WERI-Rb-1 (cell line): Measurements from ENCODE around the gene TMEM225B.
"Not testable (repeated sequence)": the region's sequence is repeated elsewhere in the genome, so short reads cannot be mapped to it uniquely, and the experiment has no call there.

Experiments
- DNase-seq: peaks from one replicate; pipeline ENCODE4 v3.0.0-alpha.2; 2020
- H3K27ac ChIP-seq: fragments of 250-450 bp; sonication (Bioruptor Pico); 2 replicates; pipeline ENCODE4 v1.5.1; 2020; ENCODE audit warnings: mild to moderate bottlenecking, moderate library complexity
- H3K27me3 ChIP-seq: fragments of 250-450 bp; sonication (Bioruptor Pico); 2 replicates; pipeline ENCODE4 v1.5.1; 2021; ENCODE audit warnings: mild to moderate bottlenecking, low read depth, moderate library complexity; ENCODE audit not compliant: insufficient read depth, severe bottlenecking
- H3K36me3 ChIP-seq: fragments of 250-450 bp; sonication (Bioruptor Pico); 2 replicates; pipeline ENCODE4 v1.5.1; 2020; ENCODE audit warnings: mild to moderate bottlenecking, moderate library complexity
- H3K4me3 ChIP-seq: 2 replicates; pipeline ENCODE4 v1.5.1; 2011; ENCODE audit warnings: low read depth, mild to moderate bottlenecking, control low read depth, low read length
- H3K9me3 ChIP-seq: fragments of 250-450 bp; sonication (Bioruptor Pico); 2 replicates; pipeline ENCODE4 v1.5.1; 2021; ENCODE audit warnings: mild to moderate bottlenecking, moderate library complexity; ENCODE audit not compliant: severe bottlenecking
- TF ChIP-seq, protein P1 (sequence below): IDR thresholded peaks from 2 replicates; pipeline ENCODE4 v1.5.1; 2011; ENCODE audit warnings: low read depth, mild to moderate bottlenecking, control low read depth, inconsistent platforms, low read length

TMEM225B gene

DNA sequence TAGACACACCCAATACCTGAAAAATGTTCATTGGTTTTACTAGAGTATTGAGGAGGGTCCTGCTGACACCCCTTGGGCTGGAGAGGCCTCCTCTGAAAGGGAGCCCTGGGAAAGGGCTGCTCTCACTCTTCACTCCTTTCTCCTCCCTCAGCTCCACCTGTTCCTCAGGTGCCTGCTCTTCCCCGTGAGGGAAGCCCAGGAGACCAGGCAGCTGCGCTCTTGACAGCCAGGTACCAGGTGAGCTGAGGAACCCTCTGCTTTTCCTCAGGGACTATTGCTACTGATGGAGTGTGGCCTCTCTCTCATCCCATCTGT lies 36.4 kb upstream of the TMEM225B start:
- no peaks in the 10 kb centered on the region for H3K9me3 ChIP-seq
- H3K27me3 ChIP-seq = no peaks in the 10 kb centered on the region
- no peak overlapping the region for H3K27ac ChIP-seq
- no peak for DNase-seq
- TF ChIP-seq, protein P1, sequence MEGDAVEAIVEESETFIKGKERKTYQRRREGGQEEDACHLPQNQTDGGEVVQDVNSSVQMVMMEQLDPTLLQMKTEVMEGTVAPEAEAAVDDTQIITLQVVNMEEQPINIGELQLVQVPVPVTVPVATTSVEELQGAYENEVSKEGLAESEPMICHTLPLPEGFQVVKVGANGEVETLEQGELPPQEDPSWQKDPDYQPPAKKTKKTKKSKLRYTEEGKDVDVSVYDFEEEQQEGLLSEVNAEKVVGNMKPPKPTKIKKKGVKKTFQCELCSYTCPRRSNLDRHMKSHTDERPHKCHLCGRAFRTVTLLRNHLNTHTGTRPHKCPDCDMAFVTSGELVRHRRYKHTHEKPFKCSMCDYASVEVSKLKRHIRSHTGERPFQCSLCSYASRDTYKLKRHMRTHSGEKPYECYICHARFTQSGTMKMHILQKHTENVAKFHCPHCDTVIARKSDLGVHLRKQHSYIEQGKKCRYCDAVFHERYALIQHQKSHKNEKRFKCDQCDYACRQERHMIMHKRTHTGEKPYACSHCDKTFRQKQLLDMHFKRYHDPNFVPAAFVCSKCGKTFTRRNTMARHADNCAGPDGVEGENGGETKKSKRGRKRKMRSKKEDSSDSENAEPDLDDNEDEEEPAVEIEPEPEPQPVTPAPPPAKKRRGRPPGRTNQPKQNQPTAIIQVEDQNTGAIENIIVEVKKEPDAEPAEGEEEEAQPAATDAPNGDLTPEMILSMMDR = no peak
- H3K36me3 ChIP-seq = peaks cover 65% of the 10 kb centered on the region
- H3K4me3 ChIP-seq = no peak overlapping the region

DNA sequence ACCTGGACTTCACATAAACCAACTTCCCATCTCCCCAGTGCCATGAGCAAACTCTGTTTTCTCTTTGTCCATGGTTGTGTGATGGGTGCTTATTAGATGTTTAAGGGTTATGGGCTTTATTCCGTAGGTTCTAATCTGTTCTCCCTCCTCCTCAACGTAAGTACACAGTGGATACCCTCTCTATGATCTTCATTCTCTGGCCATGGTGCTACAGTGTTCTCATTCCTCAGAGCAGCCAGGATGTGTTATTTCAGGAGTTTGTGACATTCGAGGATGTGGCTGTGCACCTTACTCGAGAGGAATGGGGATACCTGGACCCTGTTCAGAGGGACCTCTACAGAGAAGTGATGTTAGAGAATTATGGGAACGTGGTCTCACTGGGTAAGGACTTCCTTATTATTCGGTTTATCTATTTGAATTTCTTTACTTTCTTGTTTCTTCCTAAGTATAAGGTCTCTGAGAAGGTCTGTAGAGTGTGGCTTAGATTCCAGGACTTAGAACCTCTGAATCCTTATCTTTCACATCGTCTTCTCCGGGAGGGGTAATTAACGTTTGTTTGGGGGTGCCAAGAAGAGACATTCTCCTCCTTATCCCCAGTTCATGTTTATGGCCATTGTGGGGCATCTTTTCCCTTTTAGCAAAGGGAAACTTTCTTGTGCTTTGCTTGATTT lies 35.8 kb upstream of the TMEM225B start:
- H3K4me3 ChIP-seq = no peak overlapping the region
- no peaks in the 10 kb centered on the region for H3K27me3 ChIP-seq
- DNase-seq = no peak
- peaks cover 64% of the 10 kb centered on the region for H3K36me3 ChIP-seq
- TF ChIP-seq, protein P1 = no peak
- no peaks in the 10 kb centered on the region for H3K9me3 ChIP-seq
- H3K27ac ChIP-seq = no peak overlapping the region

- H3K4me3 ChIP-seq = no peak overlapping the region
- no peak overlapping the region for H3K27ac ChIP-seq
- TF ChIP-seq, protein P1 = no peak
- no peak for DNase-seq
- H3K9me3 ChIP-seq = no peaks in the 10 kb centered on the region
- H3K27me3 ChIP-seq = no peaks in the 10 kb centered on the region
- H3K36me3 ChIP-seq = peaks cover 69% of the 10 kb centered on the region
These were observed 35.2 kb upstream of the TMEM225B start for GRCh38 chr7:99562832-99563231.

GRCh38 chr7:99563650-99564049 lies 34.4 kb upstream of the TMEM225B start:
- H3K36me3 ChIP-seq = peaks cover 66% of the 10 kb centered on the region
- TF ChIP-seq, protein P1 = no peak
- no peak overlapping the region for H3K27ac ChIP-seq
- DNase-seq = no peak
- H3K4me3 ChIP-seq = no peak overlapping the region
- no peaks in the 10 kb centered on the region for H3K27me3 ChIP-seq
- no peaks in the 10 kb centered on the region for H3K9me3 ChIP-seq

DNA sequence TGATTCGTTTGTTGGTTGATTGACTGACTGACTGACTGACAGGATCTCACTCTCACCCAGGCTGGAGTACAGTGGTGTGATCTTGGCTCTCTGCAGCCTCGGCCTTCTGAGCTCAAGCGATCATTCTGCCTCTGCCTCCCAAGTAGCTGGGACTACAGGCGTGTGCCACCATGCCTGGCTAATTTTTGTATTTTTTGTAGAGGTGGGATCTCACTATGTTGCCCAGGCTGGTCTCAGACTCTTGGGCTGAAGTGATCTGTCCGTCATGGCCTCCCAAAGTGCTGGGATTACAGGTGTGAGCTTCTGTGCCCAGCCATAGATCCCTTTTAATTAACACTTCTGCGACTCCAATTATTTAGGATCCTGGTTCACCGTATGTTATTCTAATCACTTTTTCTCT lies 29.3 kb upstream of the TMEM225B start:
- DNase-seq, H3K27me3 ChIP-seq, H3K4me3 ChIP-seq, H3K27ac ChIP-seq, H3K9me3 ChIP-seq: not testable (repeated sequence)
- peaks cover 54% of the 10 kb centered on the region for H3K36me3 ChIP-seq

GRCh38 chr7:99571768-99572167 lies 26.3 kb upstream of the TMEM225B start:
- peak overlapping the region; percentile 31; the same call in 1 of the 2 replicates for H3K27ac ChIP-seq
- H3K36me3 ChIP-seq = peaks cover 44% of the 10 kb centered on the region
- H3K9me3 ChIP-seq = no peaks in the 10 kb centered on the region
- TF ChIP-seq, protein P1 = no peak
- H3K4me3 ChIP-seq = no peak overlapping the region
- DNase-seq = no peak
- H3K27me3 ChIP-seq = no peaks in the 10 kb centered on the region
